ENCODE data around the gene ATG9B.
A peak's percentile ranks its signal among the peaks of the same experiment; 100 is the strongest.

ATG9B gene

GRCh38 chr7:150992051-150992640 is 32.1 kb downstream of the ATG9B start:
- DNase-seq: no peak
- in situ Hi-C loops (cut with MboI; ENCODE audit: low pct_unique_long_range_greater_than_20kb, low sequenced_read_pairs): no loop called here

GRCh38 chr7:150990416-150991186 is 33.7 kb downstream of the ATG9B start, which contains the start of gene NOS3:
Gene NOS3, plus strand, starts transcription at chr7:150991017. Its CDS starts 2,787 bp downstream, at chr7:150993804.
- in situ Hi-C loops (cut with MboI; ENCODE audit: low pct_unique_long_range_greater_than_20kb, low sequenced_read_pairs): no loop called here
- no peak for DNase-seq

- no peak for DNase-seq
These were observed 34.8 kb downstream of the ATG9B start for GRCh38 chr7:150989456-150989855.

GRCh38 chr7:150988230-150989226 is 35.8 kb downstream of the ATG9B start:
- peak; percentile 86 for DNase-seq
- in situ Hi-C loops (cut with MboI; ENCODE audit: low pct_unique_long_range_greater_than_20kb, low sequenced_read_pairs): no loop called here

More at GRCh38 chr7:150989456-150989855, 34.8 kb downstream of the ATG9B start:
- in situ Hi-C loops (cut with MboI; ENCODE audit: low pct_unique_long_range_greater_than_20kb, low sequenced_read_pairs): no loop called here

- no peak for DNase-seq
- in situ Hi-C loops (cut with MboI; ENCODE audit: low pct_unique_long_range_greater_than_20kb, low sequenced_read_pairs): no loop called here
These were observed 37.7 kb downstream of the ATG9B start for GRCh38 chr7:150986556-150986955.

- DNase-seq: peak; percentile 70
- in situ Hi-C loops (cut with MboI; ENCODE audit: low pct_unique_long_range_greater_than_20kb, low sequenced_read_pairs): no loop called here
These were observed 38.2 kb downstream of the ATG9B start for GRCh38 chr7:150986099-150986512.

- in situ Hi-C loops (cut with MboI; ENCODE audit: low pct_unique_long_range_greater_than_20kb, low sequenced_read_pairs): no loop called here
- peak; percentile 57 for DNase-seq
These were observed 40.4 kb downstream of the ATG9B start for GRCh38 chr7:150983893-150984368.

- in situ Hi-C loops (cut with MboI; ENCODE audit: low pct_unique_long_range_greater_than_20kb, low sequenced_read_pairs): no loop called here
These were observed 41.9 kb downstream of the ATG9B start for GRCh38 chr7:150982351-150982750.

GRCh38 chr7:150981644-150982043 is 42.6 kb downstream of the ATG9B start:
- in situ Hi-C loops (cut with MboI; ENCODE audit: low pct_unique_long_range_greater_than_20kb, low sequenced_read_pairs): no loop called here
- no peak for DNase-seq

More at GRCh38 chr7:150982351-150982750, 41.9 kb downstream of the ATG9B start:
- DNase-seq: no peak

- DNase-seq: no peak
- in situ Hi-C loops (cut with MboI; ENCODE audit: low pct_unique_long_range_greater_than_20kb, low sequenced_read_pairs): no loop called here
These were observed 43.6 kb downstream of the ATG9B start for GRCh38 chr7:150980663-150981062.

GRCh38 chr7:150979713-150980390 is 44.4 kb downstream of the ATG9B start:
- in situ Hi-C loops (cut with MboI; ENCODE audit: low pct_unique_long_range_greater_than_20kb, low sequenced_read_pairs): no loop called here

GRCh38 chr7:150978126-150978789 is 46.0 kb downstream of the ATG9B start, which contains the start of gene KCNH2:
Gene KCNH2, minus strand, starts transcription at chr7:150978321. Its CDS starts 408 bp downstream, at chr7:150977913.
- in situ Hi-C loops (cut with MboI; ENCODE audit: low pct_unique_long_range_greater_than_20kb, low sequenced_read_pairs): no loop called here

More at GRCh38 chr7:150979713-150980390, 44.4 kb downstream of the ATG9B start:
- DNase-seq: no peak

GRCh38 chr7:150977382-150978125 is 46.7 kb downstream of the ATG9B start:
- DNase-seq: no peak
- in situ Hi-C loops (cut with MboI; ENCODE audit: low pct_unique_long_range_greater_than_20kb, low sequenced_read_pairs): no loop called here

More at GRCh38 chr7:150978126-150978789, 46.0 kb downstream of the ATG9B start, which contains the start of gene KCNH2:
- no peak for DNase-seq

- in situ Hi-C loops (cut with MboI; ENCODE audit: low pct_unique_long_range_greater_than_20kb, low sequenced_read_pairs): no loop called here
- no peak for DNase-seq
These were observed 47.5 kb downstream of the ATG9B start for GRCh38 chr7:150976529-150977381.

GRCh38 chr7:150975536-150976319 is 48.6 kb downstream of the ATG9B start:
- no peak for DNase-seq
- in situ Hi-C loops (cut with MboI; ENCODE audit: low pct_unique_long_range_greater_than_20kb, low sequenced_read_pairs): no loop called here

Measured in KBM-7 (cell line).